Activated T-helper 1 cell treated with Interleukin-2 at 50 U/mL for 16 hours (primary cell): Measurements from ENCODE around the gene SUPT4H1.
"Not testable (repeated sequence)": the region's sequence is repeated elsewhere in the genome, so short reads cannot be mapped to it uniquely, and the experiment has no call there.

Source experiments
- DNase-seq: peaks from one replicate; pipeline ENCODE4 v3.0.0-alpha.2; 2020; ENCODE audit warnings: low read depth

Gene SUPT4H1

DNA sequence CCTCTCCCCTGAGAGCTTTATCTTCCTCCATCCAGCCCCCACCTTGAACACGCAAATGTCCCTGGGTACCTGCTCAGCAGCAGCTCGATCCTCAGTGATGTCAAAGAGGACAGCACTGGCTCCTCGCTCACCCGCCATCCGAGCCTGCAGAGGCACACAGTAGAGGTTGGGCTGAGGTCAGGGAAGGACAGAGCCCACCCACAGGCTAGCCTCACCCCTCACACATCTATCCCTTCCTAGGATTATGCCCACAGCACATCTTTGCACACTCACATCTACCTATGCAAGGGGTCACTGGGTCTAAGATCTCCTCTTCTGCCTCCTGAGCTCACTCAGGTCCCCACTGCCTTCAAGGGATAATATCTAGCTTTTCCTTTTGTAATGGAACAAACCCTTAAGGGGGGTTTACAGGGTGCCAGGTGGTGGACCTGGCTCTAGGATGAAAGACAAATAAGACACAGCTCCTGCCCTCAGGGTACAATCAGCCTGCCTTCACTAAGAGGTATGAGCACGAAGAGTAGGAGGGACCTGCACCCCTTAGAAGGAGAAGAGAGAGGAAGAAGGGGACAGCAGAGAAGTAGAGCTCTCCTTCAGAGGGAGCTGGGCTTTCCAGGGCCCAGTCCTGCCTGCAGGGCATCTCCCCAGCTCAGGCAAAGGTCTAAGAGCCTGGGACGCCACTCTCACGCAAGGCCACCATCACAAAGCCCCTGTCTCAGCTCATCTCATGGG lies 11.6 kb upstream of the SUPT4H1 start:
- DNase-seq: no peak

DNA sequence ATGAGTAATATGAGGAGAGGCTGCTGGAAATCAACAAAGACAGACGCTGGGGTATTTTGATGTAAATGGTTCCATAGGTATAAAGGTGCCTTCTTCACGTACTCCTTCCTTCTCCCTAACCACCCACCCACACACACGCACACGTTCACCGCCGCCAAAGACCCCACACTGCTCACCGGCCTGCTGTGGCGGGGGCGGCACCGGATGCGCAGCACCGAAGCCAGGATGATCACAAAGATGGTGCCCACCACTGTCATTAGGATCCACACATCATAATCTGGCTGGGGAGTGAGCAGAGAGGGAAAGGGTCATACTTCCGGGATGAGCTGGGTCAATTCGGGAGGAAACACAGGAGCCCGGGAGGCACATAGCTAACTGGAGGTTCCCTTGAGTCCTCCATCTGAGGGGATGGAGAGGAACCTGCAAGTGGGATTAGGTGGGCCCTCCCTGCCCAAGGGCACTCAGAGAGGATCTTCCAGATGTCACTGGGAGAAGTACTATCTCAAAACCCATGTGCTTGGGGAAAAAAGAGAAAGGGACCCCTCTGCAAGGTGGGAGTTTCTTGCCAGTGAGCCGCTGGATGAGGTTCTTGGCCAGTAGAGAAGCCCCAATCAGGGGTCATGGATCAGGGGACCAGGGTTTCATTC lies 10.5 kb upstream of the SUPT4H1 start:
- DNase-seq: no peak

DNA sequence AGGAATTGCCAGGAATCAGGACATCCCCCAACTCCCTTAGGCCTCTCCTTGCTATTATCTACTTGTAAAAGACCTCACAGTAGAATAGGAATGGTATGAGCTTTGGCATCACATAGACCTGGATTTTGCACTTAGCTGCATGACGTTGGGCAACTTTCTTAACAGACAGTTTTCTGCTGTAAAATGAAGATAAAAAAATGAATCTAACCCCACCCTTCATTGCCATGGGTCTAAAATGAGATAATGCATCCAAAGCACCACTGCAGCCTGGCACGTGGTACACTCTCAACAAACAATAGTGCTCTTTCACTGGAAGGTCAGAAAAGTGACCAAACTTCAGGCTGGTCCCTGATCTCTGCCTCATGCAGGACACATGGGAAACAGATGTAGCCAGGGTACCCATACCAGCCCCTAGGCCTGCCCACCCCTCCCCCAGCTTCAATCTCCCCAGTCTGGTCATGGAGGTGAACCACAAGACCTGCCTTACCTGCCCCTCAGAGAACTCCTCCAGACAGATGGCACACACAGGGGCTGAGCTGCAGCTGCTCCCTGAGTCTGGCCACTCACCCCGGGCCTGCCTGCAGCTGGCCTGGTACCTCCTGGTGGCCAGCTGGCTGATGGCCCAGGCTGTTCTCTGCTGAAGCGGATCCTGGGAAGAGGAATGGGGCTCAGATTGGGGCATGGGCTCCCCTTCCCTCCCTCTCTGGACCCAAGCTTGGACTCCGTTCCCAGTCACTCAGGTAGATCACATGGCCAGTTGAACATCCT lies 8.5 kb upstream of the SUPT4H1 start:
- no peak for DNase-seq

DNA sequence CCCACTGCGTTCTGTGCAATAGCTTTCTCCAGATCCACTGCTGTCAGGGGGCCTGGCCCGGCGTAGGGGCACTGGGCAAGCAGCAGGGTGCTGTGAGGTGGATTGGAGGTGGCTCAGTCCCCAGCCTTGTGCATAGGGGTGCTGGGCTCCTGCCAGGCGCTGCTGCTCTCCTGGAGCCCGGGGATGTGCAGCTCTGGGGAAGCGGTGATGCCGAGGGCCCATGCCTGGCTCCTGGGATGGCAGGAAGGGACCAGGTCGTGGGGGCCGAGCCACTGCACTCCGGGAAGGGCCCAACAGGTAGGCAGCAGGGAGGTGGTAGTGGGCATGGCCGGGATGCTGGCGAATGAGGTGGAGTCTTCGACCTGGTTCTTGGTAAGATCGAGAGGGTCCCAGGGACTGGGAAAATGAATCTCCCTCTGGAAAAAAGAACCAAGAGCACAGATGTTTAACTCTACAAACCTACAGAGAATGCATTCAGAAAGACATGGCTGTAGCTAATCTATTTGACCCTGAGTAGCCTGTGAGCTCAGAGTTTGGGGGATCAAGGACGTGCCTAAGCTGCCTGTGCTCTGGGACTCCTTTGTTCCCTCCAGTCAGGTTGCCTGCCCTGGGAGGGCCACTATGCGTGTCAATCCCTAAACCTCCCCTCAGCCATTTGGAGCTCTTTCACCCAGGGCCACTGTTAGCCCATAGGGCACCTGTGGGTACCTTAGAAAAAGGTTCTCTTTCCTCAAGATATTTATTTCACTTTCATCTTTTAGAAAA lies 6.6 kb upstream of the SUPT4H1 start:
- no peak for DNase-seq

- no peak for DNase-seq
These were observed 5.6 kb upstream of the SUPT4H1 start for GRCh38 chr17:58357312-58358297.

- DNase-seq: no peak
These were observed 4.2 kb upstream of the SUPT4H1 start for GRCh38 chr17:58356231-58356630.

GRCh38 chr17:58354541-58355216 lies 2.7 kb upstream of the SUPT4H1 start:
- DNase-seq: no peak

GRCh38 chr17:58353389-58353825 lies 1.4 kb upstream of the SUPT4H1 start:
- DNase-seq: no peak

GRCh38 chr17:58352596-58353388 lies 791 bp upstream of the SUPT4H1 start:
- no peak for DNase-seq

DNA sequence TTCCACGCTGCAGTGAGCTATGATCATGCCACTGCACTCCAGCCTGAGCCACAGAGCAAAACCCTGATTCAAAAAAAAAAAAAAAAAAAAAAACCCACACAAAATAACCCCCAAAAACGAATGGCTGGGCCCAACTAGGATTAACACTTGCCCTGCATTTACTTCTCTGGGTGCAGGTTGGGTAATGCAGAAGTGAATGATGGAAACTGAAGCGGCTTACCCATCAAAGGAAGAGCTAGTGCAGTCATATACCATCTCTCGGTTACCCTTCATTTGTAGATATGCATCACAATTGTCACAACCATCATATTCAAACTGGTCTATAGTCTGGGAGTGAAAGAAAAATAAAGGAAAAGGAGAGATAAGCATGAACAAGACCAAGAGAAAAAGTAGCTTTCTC lies 819 bp downstream of the SUPT4H1 start:
- DNase-seq: no peak

DNA sequence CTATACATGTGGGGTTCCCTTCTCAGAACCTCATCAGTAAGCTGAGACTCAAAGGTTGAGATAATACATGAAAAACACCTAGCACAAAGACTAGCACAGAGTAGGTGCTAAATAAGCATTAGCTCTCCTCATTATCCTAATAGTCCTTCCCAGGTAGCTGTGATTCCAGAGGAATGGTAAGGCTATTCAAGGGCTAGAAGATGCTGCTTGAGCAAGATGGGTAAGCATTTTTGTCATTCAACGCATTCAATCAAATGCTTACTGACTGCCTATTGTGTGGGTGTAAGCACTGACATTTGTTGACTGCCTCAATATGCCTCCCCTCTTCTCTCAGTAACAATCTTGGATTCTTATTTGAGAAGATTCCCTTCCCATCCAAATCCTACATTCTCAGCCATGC lies 4.0 kb downstream of the SUPT4H1 start:
- no peak for DNase-seq

DNA sequence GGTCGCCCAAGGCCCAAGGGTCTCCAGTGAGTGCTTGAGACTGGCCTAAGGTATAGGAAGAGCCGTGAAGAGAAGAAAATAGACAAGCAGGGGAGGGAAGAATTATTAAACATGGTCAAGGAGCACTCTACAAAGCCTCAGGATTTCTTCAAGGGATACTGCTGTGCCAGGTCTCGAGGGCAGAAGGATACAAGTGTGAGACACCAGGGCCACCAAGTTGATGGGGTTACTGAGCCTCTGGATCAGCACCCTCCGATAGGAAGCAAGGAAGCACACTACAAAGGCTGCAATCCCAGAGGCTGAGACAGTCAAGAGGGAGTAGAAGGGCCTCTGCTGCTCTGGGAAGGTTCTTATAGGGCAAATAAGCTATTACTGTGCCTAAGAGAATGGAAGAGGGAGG lies 6.5 kb downstream of the SUPT4H1 start:
- DNase-seq: no peak

DNA sequence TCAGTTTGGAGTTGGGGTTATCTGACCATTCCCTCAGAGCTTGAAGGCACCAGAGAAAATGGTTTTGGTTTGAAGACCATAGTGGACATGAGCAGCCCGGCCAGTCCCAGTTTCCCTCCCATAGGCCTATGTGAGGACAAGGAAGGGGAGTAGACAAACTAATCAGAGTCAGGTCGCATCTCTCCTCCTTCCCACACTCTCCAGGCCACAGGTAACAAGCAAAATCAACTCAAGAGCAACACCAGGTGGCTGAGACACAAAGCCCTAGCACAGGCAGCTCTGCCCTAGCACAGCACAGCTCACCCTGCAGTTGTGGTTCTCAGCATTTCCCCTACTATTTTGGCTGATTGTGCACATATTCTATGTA lies 7.2 kb downstream of the SUPT4H1 start:
- no peak for DNase-seq

- DNase-seq: peak; percentile 70
These were observed 7.8 kb downstream of the SUPT4H1 start for GRCh38 chr17:58344047-58344790.

DNA sequence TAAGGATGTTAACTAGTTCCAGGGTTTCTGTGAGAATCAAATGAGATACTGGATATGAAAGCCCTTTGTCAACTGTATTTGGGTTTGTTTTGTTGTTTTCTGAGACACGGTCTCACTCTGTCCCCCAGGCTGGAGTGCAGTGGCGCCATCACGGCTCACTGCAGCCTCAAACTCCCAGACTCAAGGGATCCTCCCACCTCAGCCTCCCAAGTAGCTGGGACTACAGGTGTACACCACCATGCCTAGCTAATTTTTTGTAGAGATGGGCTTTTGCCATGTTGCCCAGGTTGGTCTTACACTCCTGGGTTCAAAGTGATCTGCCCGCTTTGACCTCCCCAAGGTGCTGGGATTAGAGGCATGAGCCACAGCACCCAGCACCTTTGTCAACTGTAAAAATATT lies 8.9 kb downstream of the SUPT4H1 start:
- DNase-seq: no peak

GRCh38 chr17:58341861-58342475 lies 10.0 kb downstream of the SUPT4H1 start:
- no peak for DNase-seq

DNA sequence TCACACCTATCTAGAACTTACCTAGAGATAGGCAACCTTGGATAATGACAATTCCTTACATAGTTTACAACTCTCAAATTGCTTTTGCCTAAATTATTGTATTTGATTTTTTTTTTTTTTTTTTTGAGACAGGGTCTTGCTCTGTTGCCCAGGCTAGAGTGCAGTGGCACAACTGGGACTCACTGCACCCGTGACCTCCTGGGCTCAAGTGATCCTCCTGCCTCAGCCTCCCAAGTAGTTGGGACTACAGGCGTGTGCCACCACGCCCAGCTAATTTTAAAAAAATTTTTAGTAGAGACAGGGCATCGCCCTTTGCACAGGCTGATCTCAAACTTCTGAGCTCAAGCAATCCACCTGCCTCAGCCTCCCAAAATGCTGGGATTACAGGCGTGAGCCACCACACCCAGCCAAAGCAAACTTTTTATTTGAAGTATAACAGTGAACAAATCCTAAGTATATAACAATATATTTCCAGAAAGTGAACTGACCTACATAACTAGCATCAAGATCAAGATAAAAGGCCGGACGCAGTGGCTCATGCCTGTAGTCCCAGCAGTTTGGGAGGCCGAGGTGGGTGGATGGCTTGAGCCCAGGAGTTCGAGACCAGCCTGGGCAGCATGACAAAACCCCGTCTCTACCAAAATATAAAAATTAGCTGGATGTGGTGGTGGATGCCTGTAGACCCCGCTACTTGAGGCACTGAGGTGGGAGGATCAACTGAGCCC lies 10.7 kb downstream of the SUPT4H1 start:
- DNase-seq: not testable (repeated sequence)

- no peak for DNase-seq
These were observed 11.6 kb downstream of the SUPT4H1 start for GRCh38 chr17:58340405-58340876.
